8988T (cell line): ENCODE data around the gene PLCB2.
A peak's percentile ranks its signal among the peaks of the same experiment; 100 is the strongest.

Experiments
- DNase-seq: peaks from one replicate; pipeline ENCODE4 v3.0.0; 2011

The PLCB2 gene

DNA sequence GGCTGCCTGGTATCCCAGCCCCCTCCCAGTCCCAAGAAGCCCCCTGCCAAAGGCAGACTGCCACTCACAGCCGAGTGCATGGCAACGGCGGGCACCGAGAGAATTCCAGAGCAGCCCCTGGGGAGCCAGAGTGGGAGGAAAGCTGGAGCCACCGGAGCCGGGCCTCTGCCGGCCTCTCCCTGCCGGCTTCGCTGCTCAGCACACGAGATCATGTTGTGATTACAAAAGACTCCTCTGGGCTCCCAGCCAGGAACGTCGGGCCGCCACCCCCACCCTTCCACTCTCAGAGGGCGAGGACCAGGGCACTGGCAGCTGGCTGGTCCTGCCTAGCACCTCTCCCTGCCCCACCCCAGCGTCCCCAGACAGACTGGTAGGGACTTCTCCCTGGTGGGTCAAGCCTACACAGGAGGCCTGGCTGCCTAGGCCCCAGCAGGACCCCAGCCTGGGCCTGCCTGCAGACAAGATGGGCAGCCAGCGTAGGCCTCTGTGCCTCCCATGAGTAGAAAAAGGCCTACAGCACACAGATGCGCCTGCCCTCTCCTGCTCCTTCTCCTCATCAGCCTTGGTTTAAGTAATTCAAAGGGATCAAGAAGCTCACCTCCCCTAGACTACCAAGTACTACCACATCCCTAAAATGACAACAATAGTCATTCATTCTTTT, 33.1 kb upstream of the PLCB2 start, which contains the start of gene CCDC9B:
TSS of gene CCDC9B (minus strand) at position 200 of the 661 bp plus-strand sequence. CDS start at position 80, 120 bp downstream.
- DNase-seq, result no peak

GRCh38 chr15:40340038-40340739, 32.5 kb upstream of the PLCB2 start:
- no peak for DNase-seq

GRCh38 chr15:40339621-40339945, 31.8 kb upstream of the PLCB2 start:
- no peak for DNase-seq

GRCh38 chr15:40338921-40339620, 31.3 kb upstream of the PLCB2 start:
- peak; percentile 70 for DNase-seq

DNA sequence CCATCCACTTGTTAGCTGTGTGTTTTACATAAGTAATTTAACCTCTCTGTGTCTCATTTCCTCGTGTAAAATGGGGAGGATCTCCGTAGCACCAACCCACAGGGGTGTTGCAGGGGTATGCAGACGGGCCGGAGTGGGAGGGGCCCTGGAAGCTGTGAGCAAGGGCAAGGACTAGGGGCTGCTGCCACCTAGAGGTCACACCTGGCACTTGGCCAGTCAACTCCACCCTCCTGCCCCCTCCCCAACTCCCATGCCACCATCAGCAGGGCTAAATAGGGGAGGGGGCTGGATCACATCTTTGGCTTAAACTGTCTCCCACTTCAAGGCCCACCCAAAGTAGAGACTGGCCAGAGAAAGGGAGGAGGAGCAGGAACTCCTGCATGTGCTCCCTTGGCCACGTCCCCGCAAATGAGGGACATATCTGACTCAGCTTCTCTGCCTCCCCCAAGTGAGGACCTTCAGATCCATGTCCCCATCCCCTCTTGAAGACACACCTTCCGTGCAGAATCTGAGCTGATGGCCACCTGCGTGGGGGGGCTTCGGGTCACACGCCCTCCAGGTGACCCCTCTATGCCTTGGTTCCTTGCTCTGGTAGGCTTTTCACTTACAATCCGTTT, 30.4 kb upstream of the PLCB2 start:
- DNase-seq, result peak; percentile 75

- no peak for DNase-seq
These were observed 29.9 kb upstream of the PLCB2 start for GRCh38 chr15:40337597-40337996.

DNA sequence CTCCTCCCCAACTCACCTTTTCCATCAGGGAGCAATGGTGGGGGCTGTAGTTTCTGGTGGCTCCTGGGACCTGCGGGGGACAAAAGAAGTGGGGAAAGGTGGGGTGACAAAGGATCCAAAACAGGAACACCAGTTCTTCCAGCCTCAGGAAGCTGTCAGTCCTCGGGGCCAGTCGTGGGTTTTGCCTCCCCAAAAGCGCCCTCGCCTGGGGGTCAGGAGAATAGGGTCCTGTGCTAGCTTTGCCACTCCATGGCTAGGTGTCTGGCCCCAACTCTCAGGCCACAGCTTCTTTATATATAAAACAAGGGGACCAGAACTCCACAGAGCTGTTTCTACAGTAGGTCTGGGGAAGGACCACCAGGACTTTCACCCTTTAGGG, 29.0 kb upstream of the PLCB2 start:
- no peak for DNase-seq

- DNase-seq, result no peak
These were observed 28.4 kb upstream of the PLCB2 start for GRCh38 chr15:40335938-40336743.

DNA sequence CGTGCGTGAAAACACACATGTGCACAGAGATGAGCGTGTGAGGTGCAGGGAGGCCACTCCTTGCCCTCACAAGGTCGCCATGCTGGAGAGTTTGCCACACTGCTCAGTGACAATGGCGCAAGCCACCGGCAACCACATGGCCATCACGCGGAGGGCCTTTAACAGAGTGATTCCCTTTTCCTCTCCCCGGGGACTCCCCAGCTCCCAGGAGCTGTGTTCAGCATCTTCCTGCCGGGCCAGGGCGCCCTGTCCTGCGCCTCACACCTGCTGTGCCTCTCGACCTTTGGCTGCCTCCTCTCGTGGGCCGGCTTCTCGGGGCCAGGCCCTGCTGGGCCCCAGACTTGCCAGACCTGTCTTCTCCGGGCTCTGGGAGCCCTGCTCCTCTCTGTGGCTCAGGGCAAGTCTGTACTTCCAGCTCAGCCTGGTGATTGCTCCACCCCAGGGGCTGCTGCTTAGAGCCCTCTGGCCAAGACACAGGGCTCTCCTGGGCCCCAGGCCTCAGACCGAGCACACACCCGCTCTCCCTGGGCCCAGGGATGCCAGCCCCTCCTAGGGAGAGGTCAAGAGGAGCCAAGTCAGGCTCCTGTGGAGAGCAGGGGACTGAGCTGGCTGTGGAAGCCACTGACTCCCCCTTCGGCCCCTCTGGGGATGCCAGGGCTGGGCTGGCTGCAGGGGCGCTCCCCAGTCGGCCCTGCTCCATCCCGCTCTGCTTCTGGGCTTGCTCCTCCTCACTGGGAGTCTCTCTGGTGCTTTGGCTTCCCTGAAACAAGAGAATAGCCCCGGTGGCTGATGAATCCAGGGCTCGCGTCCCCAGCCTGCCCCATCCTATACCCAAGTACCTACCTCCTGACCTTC, 27.4 kb upstream of the PLCB2 start:
- no peak for DNase-seq

DNA sequence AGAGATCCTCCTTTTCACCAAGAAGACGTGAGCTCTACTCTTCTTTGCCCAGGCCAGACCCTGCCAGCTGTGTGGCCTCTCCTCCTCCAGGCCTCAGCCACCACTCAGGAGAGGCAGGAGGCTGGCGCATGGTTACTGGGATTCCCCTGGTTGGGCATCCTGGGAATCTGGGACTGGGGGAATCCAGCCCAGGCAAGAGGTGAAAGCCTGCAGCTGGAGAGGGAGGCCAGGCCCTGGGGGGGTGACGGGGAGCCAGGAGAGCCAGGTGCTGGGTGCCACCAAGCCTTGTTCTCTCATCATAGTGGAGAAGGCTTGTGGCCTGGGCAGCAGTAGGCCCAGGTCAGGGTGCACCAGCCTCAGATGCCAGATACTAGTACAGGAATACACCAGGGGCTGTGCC, 26.8 kb upstream of the PLCB2 start:
- DNase-seq, result no peak

DNA sequence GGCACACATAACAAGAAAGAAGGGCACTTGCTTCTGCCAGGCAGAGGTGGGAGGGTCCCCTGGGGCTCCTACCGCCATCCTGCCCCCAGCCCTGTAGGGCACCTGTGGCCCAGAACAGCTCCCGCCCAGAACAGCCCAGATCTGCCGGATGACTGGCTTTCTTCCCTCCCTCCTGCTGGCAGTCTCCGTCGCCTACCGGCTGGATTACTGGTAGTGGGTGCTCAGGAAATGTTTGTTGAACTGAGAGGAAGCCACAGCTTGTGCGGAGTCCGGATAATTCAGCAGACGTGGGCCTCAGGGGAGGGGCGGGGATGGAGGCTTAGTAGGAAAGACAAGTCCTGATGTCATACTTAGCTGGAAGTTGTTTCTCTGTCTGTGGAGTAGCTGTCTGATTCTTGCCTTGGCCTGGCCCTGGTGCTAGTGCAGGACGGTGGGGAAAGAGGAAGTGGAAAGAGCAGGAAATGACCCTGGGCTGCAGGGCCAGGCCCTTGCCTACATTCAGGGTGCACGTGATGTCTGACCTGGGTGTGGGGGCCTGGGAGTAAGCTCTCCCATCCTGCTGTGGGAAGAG, 26.3 kb upstream of the PLCB2 start:
- no peak for DNase-seq

- DNase-seq, result no peak
These were observed 24.5 kb upstream of the PLCB2 start for GRCh38 chr15:40332113-40332781.

GRCh38 chr15:40331637-40332036, 23.9 kb upstream of the PLCB2 start:
- DNase-seq, result no peak

DNA sequence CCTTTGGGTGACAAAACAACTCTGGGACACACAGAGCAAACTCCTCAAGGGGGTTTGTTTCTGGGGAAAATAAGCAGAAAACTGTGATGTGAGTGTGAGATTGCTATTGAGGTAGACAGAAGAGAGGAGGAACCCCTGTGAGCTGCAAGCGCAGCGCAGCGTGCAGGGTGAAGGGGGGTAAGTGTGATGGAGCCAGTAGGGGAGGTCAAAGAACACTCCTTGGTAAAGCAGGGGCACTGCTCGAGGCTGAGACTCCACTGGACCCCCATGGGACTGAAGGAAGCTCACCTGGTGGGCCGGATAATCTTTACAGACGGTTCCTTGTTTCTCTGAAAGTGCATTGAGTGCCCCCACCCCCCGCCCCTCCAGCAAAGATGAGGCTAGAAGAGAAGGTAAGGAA, 23.3 kb upstream of the PLCB2 start:
- no peak for DNase-seq

DNA sequence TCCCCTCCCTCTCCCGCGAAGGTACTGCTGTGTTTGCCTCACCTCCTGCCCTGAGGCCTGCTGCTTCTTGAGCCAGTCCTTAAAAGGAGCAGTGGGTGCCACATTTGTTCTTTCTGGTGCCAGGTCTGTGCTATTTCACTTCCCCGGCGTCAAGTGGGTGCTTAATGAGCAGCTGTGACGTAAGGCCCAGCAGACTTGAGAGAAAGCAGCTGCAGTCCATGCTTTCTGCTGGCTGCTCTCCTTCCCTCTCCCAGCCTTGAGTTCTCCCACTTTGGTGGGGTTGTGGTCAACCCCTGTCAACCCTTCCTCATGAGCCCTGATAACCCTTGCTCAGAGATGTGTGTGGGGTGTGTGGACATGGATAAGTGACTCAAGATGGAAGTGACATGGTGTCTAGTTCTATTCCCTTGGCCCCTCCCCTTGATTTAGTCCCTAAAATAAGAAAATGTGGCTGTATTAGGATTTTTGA, 22.7 kb upstream of the PLCB2 start:
- no peak for DNase-seq

- DNase-seq, result no peak
These were observed 22.1 kb upstream of the PLCB2 start for GRCh38 chr15:40329804-40330203.

GRCh38 chr15:40328751-40329150, 21.0 kb upstream of the PLCB2 start:
- no peak for DNase-seq

GRCh38 chr15:40328176-40328575, 20.4 kb upstream of the PLCB2 start:
- DNase-seq, result no peak

DNA sequence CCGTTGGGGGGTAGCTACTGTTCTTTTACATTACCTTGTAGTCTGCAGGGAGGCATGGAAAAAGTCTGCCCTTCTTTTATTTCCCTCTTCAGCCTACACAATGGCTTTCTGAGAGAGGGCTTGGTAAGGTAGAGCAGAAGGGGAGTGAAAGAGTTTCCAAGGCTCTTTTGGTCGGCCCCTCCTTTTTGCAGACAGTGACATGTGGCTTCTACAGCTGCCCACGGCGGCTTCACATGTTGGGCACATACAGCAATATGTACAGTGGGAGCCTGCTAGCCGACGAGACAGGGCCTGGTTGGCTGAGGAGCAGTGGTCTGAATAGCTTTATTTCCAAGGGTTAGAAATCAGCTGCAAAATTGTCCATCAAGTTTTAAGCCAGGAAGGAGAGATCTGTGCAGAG, 19.7 kb upstream of the PLCB2 start:
- DNase-seq, result no peak

DNA sequence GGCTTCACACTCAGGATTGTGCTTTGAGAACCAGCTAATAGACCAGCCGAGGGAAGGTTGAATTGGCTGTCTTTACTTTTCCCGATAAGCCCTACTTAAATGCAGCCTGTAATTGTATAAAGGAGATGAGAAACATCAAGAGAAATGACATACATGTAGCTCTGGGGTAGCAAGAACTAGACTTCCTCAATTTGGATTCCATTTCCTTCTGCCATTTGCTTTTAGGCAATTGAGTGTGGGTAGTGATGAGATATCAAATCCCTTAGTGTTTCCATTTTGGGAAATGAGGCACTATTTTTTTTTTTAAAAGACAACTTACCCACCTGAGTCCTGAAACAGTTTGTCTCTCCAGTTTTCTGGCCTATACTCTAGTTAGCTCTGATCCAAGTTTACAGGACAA, 18.0 kb upstream of the PLCB2 start:
- DNase-seq, result no peak

- no peak for DNase-seq
These were observed 17.5 kb upstream of the PLCB2 start for GRCh38 chr15:40325188-40325587.
